Right lobe of liver (tissue), 4 donors: ENCODE data around the gene FRMPD2.

ENCODE experiments used
- POLR2A ChIP-seq: fragments of 450-650 bp; IDR thresholded peaks from one replicate; pipeline ENCODE4 v1.6.1; 2017; ENCODE audit warnings: antibody characterized with exemption, mild to moderate bottlenecking
- TF ChIP-seq, protein P1 (sequence below), 4 donors: fragments of 200-600 bp in 3 of 4; fragments of 450-650 bp in 1 of 4; IDR thresholded peaks; one replicate each; pipeline versions ENCODE4 v1.5.1 to v1.8.0; 2016 to 2022; ENCODE audit warnings: antibody characterized with exemption in 4 of 4, mild to moderate bottlenecking in 2 of 4
- donor health status: DM: no; HTN: no; CAD: no.
- donor health status: DM: no; HTN: no; CAD: no.
- donor health status: DM: no; HTN: yes; CAD: no.

DNA sequence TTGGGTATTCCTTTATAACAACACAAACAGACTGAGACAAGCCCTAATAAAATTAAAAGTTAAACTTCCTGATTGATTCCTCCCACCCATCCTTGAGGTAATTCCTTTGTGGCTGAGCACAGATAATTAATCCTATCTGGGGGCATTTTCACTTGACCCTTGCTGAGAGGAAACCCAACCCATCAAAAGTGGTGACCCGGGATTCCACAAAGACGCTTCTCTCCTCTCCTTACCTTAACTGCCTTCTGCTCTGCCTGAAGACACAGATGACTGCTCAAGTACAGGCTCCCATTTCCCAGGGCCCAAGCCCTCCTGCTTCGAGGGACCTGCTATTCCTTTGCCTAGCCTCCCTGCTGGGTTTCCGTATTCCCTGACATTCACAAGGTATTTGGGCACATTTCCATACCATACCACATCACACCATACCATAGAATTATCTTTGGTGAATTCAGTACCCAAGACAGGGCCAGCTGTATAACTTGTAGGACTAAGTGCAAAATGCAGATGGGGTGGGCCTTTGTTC, 22.1 kb upstream of the FRMPD2 start:
- TF ChIP-seq, protein P1, sequence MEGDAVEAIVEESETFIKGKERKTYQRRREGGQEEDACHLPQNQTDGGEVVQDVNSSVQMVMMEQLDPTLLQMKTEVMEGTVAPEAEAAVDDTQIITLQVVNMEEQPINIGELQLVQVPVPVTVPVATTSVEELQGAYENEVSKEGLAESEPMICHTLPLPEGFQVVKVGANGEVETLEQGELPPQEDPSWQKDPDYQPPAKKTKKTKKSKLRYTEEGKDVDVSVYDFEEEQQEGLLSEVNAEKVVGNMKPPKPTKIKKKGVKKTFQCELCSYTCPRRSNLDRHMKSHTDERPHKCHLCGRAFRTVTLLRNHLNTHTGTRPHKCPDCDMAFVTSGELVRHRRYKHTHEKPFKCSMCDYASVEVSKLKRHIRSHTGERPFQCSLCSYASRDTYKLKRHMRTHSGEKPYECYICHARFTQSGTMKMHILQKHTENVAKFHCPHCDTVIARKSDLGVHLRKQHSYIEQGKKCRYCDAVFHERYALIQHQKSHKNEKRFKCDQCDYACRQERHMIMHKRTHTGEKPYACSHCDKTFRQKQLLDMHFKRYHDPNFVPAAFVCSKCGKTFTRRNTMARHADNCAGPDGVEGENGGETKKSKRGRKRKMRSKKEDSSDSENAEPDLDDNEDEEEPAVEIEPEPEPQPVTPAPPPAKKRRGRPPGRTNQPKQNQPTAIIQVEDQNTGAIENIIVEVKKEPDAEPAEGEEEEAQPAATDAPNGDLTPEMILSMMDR (IDR thresholded peaks at IDR 0.05): no peak
- no peak for TF ChIP-seq POLR2A
